GM18526 (cell line): ENCODE measurements around the gene TAB3.

Experiments
- POLR2A ChIP-seq: IDR thresholded peaks from 3 replicates; pipeline ENCODE4 v1.6.1; 2011; ENCODE audit not compliant: insufficient read length; ENCODE audit errors: extremely low read depth

TAB3 gene

DNA sequence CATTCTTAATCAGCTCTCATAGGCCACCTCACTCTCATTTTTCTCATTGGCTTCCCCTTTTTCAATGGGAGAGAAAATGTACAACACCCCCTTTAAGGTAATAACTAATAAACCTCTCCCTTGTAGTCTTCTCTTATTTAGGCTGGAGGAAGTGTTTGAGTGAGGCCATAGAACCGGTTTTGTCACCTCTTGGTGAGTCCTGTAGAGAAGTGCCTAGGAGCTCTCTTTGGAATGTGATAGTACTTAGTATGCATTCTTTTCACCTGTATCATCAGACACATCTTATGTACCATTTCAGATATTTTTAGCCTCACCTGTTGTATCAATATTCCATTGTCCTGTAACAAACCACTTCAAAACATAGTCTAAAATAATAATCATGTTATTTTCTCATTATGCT, 3.5 kb upstream of the TAB3 start:
- TF ChIP-seq POLR2A, result no peak

DNA sequence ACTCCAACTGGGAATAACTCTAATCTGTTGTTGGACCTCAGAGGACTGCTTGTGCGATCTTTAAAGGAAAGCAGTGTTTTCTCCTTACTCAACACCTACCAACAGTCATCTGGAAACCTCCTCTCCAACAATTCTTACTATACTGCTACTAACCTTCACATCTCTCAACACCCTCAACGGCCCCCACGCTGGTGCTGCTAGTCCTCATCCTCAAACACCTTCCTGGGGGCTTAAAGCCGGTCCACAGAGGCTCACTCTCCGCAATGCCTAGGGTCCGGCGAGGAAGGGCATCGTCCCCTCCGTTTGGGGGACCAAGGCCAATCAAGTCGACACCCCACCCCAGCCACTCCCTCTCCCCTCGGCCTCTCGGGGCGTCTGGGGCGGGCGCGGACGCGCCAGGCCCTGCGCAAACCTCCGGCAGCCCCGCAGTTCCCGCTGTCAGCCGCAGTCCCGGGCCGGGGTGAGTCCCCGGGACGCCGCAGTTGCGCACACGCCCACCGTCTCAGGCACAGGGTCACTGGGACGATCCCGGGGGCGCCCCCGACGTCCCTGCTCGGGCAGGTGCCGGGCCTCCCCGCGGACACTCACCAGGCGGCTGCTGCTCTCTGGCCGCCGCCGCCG, 418 bp downstream of the TAB3 start:
- no peak for TF ChIP-seq POLR2A

DNA sequence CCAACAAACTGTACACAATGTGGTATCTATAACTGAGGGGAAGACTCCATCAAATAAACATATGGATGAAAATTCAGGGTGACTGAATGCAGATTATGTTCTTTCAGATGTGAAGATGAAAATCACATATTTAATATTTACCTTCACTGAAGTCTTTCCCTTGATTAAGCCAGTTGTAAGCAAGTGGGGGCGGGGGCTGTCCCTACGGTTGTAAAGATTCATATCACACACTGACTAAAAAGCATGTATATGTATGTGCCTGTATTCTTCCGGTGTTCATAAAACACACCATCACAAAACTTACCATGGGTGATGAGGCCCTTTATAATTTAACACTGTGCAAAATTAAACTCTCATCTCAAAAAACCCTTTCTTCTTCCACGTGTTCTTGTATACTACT, 1.3 kb downstream of the TAB3 start:
- no peak for TF ChIP-seq POLR2A

DNA sequence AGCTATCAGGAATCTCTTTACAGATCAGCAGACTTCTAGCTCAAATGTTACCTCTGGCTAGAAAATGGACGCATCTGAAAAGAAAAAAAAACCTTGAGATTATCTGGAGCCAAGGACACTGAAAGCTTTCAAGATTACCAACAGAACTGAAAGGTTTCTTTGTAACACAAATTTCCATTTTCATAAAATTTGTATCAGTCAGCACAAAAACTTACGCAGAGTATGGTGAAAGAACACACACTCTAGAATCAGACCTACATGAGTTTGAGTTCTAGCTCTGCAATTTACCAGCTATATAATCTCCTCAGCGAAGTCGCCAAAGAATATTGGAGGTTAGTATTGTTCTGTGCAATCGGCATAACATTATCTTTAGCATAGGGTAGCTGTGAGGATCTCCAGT, 1.8 kb downstream of the TAB3 start:
- TF ChIP-seq POLR2A, result no peak

DNA sequence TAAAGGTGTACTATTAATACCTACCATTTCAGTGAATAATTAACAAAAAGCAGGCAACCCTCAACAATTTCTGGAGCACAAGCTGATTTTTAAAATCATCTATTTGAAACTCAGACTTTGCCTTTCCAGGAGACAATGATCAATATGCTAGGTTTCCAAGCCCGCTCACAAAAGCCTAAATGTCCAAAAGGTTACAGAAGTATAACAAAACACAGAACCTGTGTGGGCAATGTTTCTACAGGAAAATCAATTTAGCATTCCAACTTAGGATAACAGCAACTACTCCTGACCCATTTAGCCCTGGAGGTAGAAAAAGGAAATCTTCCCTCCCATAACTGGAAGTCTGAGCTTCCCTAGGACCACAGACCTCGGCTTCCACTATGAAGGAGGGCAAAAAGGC, 3.9 kb downstream of the TAB3 start:
- no peak for TF ChIP-seq POLR2A

DNA sequence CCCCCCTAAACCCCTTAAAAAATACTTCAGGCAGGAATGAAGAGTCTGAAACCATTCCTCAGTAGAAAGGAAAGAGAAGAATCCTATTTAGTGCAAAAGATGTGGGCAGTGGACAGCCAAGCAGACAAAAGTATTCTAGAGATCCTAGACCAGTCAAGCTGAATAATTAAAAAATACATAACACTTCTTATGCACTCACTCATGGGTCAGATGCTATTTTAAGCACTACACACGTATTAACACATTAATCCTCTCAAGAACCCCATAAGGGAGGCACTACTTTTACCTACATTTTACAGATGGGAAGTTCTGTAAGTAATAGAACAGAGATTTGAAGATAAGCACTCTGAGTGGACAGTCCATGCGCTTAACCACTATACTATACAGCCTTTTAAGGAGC, 5.9 kb downstream of the TAB3 start:
- no peak for TF ChIP-seq POLR2A

DNA sequence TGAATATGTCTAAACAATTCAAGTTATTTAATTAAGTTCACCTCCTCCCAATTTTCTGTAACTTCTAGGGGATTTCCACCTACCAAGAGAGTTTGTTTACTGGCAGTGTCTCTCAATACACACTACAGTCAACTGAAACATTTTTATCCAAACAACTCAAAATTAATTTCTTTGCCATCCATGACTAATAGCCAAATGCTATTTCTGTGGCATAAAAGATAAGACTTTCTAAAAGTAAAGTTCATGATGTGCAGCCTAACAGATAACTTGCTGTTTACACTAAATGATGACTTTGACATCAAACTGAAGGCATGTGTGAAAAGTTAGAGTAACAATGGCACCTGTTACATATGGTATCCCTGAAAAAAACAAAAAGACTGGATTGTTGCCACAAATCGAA, 7.3 kb downstream of the TAB3 start:
- no peak for TF ChIP-seq POLR2A

DNA sequence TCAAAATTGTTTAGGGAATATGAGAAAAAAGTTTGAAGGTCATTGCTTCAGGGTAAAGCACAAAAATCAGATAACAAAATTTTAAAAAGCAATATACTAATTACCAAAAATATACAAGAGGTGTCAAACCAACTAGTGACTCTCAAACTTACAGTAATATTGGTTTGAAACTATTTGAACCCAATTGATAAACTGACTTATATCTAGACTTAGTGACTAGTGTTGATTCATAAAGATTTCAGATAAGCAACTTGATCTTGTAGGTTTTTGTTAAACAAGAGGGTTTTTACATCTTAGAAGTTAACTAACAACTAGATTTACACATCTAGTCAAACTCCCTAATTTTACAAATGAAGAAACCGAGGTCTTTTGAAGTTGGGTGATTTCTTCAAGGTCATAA, 7.7 kb downstream of the TAB3 start:
- TF ChIP-seq POLR2A, result no peak

DNA sequence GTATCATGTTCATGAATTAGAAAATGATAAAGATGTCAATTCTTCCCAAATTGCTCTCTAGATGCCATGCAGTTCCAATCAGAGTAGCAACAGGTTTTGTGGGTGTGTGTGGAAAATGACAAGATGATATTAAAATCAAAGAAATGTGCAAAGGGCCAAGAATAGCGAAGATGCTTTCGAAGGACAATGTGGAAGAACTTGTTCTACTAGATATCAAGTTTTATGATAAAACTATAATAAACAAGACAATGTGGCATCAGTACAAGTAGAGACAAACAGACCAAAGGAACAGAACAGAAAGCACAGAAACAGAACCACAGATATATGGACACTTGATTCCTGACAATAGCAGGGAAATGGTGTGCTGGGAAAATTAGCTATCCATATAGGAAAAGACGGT, 9.0 kb downstream of the TAB3 start:
- TF ChIP-seq POLR2A, result no peak

DNA sequence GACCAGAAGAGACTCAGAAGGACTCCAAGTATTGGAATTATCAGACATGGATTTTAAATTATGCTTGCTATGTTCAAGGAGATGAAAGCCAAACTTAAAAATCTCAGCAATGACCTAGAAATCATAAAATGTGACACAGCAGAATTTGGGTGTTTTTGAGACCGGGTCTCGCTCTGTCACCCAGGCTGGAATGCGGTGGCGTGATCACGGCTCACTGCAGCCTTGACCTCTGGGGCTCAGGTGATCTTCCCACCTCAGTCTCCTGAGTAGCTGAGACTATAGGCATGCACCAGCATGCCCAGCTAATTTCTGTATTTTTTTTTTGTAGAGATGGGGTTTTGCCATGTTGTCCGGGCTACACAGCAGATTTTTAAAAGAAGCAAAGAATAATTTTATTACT, 12.7 kb downstream of the TAB3 start:
- no peak for TF ChIP-seq POLR2A

DNA sequence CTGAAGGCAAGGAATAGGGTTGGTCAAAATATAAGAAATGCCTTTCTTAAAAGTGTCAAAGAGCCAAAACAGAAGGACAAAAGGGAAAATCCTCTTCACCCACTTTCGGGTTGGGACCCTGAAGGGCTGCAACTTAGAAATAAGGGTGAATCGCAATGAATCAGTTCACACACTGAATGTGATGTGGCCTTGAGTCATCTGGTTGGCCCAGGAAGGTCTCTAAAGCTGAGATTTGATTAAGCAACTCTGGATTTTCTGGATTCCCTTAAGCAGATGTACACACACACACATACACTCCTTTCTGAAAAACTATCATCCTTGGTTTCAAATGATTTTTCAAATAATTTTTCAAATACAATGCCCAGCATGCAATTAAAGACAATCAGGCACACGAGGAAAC, 13.1 kb downstream of the TAB3 start:
- no peak for TF ChIP-seq POLR2A

DNA sequence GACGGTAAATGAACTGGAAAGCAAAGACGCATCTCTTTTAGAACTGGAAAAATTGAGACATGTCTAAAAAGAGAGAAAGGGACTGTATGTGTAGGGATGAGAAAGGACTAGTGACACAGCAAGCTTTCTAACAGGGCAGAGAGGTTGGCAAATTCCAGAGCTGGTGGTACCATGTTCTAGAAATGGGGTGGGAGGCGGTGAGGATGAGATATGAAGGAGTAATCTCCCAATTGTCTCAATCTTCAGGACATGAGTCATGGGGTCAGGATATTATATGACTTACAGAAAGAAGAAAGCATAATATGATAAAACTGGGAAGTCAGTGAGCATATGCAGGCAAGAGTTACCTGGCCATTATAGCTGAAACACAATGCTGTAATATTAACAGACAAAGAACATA, 14.2 kb downstream of the TAB3 start:
- TF ChIP-seq POLR2A, result no peak

DNA sequence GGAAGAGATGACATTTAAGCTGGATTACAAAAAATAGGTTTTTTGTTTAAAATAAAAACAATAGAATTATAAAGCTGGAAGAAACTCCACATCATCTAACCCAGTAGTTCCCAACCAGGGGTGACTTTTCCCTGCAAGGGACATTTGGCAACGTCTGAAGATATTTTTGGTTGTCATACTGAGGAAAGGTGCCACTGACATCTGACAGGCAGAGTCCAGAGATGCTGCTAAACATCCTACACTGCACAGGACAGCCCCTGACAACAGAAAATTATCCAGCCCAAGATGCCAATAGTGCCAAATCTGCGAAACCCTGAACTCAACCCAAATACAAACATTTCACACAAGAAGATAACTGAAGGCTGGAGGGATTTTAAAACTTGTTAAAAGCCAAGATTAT, 18.5 kb downstream of the TAB3 start:
- TF ChIP-seq POLR2A, result no peak

DNA sequence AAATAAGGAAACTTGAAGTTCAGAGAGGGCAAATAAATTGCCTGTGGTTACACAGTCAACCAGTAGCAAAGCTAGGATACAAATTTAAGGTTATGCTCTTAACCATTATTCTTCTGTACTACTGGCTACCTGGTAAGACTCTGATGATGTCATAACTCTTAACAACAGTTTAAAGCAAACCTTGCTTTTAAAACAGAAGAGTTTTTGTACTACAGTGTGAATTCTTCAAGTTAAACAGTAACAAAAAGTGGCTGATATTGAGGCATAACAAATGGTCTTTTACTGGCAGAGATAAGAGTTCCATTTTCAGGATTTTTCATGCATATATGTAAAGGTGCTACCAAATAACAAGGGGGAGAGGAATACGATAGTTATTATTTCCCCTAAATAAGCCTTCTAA, 23.4 kb downstream of the TAB3 start:
- TF ChIP-seq POLR2A, result no peak

DNA sequence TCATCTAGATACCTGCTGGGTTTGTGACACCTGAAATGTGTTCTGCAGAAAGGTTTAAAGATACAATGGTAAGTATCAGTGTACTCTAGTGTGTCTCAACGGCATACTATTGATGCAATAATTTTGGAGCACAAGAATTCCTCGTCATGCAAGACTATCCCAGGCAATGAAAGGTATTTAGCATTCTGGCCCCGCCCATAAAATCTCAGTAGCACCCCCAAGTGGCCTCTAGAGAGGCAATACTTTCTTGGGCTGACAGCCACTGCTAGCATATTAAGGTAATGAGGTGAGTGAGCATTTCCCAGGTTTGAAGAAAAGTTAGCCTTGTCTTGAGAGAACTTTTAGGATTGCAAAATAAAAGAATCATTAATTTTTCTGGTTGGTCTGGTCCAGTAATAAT, 24.0 kb downstream of the TAB3 start:
- TF ChIP-seq POLR2A, result no peak

DNA sequence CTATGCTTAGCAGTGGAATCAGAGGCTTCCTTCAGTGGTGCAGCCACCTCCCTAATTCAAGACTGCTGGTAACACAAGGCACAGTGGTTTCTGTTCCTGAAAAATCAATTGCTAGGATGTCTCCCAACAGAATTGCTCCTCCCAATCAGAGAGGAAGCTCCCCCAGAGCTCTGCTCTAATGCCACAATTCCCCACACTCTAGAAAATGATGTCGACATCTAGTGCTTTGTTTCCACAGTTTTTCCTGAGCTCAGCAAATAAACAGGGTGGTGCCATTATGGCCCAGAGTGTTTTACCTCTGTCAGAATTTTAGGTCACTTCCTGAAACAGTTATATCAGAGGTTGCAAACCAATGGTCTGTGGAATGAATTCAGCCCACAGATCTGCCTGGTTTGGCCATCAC, 24.7 kb downstream of the TAB3 start:
- TF ChIP-seq POLR2A, result no peak

DNA sequence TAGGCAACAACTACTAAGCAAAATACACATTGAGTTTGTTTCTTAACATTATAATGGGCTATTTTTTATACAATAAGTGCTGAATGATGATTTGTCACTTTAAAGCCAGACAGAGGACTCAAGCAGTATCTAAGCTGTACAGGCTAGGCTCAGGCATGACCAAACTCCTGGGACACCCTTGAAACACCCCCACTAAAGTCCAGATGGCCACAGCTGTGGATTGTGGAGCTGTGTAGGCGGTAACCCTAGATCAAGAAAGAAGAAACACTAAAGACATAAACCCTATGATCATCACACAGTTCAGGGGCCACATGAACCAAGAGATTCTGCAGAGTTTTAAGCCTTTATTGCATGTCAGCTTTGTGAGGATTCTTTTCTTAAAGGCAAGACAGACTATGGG, 25.1 kb downstream of the TAB3 start:
- no peak for TF ChIP-seq POLR2A

DNA sequence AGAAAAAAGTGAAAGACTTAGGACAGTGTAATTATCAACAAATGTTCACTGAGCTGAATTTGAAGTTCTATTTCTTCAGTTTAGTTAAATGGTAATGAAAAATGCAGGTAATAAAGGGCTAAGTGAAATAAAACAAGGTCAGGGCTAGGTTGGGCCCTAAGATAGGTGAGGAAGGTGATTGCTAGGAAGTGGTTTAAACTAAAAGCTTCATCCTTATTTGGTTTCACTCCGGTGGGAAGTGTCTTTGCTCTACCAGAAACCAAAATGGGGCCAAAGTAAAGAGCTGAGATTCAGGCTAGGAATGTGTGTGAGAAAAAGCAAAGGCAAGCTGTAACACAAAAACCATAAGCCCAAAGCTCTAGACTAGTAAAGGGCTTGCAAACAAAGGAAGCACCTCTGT, 31.0 kb downstream of the TAB3 start:
- no peak for TF ChIP-seq POLR2A
